NCI-H187 treated with DMSO at 0.1 percent for 48 hours (cell line): ENCODE results near the gene SPATA31D3.
"Not testable (repeated sequence)": the region's sequence is repeated elsewhere in the genome, so short reads cannot be mapped to it uniquely, and the experiment has no call there.

Experiments used
- DNase-seq: peaks from one replicate; lab custom pipeline; 2025; lab: John Stamatoyannopoulos, UW

The SPATA31D3 gene

GRCh38 chr9:81979196-81979595 is 35.9 kb downstream of the SPATA31D3 start:
- DNase-seq: no peak

- no peak for DNase-seq
Measured at GRCh38 chr9:81980568-81980967, 37.3 kb downstream of the SPATA31D3 start.

GRCh38 chr9:81981883-81982282 is 38.6 kb downstream of the SPATA31D3 start:
- DNase-seq: no peak

GRCh38 chr9:81984928-81985327 is 41.6 kb downstream of the SPATA31D3 start:
- no peak for DNase-seq

DNA sequence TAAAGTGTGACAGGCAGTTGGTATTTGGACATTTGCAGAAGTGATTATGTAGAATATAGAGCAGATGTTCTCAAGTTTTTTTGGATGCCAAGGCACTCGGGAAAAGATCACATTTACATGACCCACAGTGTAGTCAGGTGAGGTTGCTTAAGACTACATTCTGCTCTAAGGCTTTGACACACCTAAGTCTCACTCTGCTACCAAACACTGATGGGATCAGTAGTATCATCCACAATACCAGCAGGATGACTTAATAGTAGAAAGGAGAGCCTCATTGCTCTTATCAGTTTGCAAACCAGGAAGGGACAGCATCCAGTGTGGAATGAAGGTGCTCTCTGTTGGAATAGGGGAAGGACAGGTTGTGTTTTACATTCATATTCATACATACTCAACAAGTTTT is 42.8 kb downstream of the SPATA31D3 start:
- DNase-seq: no peak

- not testable (repeated sequence) for DNase-seq
Measured at GRCh38 chr9:81988472-81988871, 45.2 kb downstream of the SPATA31D3 start, which contains the start of gene SPATA31D1. TSS of gene SPATA31D1 (plus strand) at chr9:81988772. CDS start at chr9:81988819, 47 bp downstream.

- DNase-seq: no peak
Measured at GRCh38 chr9:81989700-81990099, 46.4 kb downstream of the SPATA31D3 start.

DNA sequence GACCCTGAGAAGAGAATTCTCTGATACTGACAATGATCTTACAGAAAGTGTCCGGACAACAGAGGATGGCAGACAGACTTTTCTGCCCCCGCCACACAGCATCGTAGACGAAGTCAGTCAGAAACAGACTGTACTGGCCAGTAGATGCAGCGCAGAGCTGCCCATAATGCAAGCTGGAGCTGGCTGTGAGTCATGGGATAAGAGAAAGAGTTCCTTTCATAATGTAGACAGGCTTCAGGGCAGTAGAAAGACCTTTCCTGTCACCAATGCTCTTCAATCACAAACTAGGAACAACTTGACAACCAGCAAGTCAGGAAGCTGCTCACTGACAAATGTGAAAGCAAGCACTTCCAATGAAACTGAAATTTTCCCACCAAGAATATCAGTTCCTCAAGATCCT is 50.4 kb downstream of the SPATA31D3 start:
- DNase-seq: no peak
